Progenitor cell of endocrine pancreas (in vitro differentiated cells): ENCODE data around the gene WDR72. TPM values are rescaled to one million over a fixed set of nuclear protein-coding genes. Genes with fewer than 3 reads are reported as not detected.

Experiments used
- DNase-seq: peaks from one replicate; pipeline ENCODE4 v3.0.0; 2021; ENCODE audit warnings: low spot score; ENCODE audit not compliant: unreplicated experiment
- H3K27ac Mint-ChIP-seq: 2 replicates; pipeline ENCODE4 v1.8.0; 2021; ENCODE audit warnings: mild to moderate bottlenecking, moderate library complexity, mixed read lengths
- H3K27me3 Mint-ChIP-seq: 2 replicates; pipeline ENCODE4 v1.8.0; 2021; ENCODE audit warnings: mixed read lengths
- H3K36me3 Mint-ChIP-seq: 2 replicates; pipeline ENCODE4 v1.8.0; 2022; ENCODE audit warnings: mixed read lengths; ENCODE audit not compliant: insufficient read depth
- H3K4me1 Mint-ChIP-seq: 2 replicates; pipeline ENCODE4 v1.8.0; 2021; ENCODE audit warnings: low read depth, mixed read lengths
- H3K4me3 Mint-ChIP-seq: 2 replicates; pipeline ENCODE4 v1.8.0; 2021; ENCODE audit warnings: low read depth, mild to moderate bottlenecking, moderate library complexity, mixed read lengths
- H3K9me3 Mint-ChIP-seq: 2 replicates; pipeline ENCODE4 v1.8.0; 2021; ENCODE audit warnings: low read depth, mixed read lengths
- CTCF ChIP-seq: fragments of 200-600 bp; sonication (generic); IDR thresholded peaks from one replicate; pipeline ENCODE4 v1.5.0; 2021; ENCODE audit warnings: antibody characterized with exemption, mild to moderate bottlenecking; ENCODE audit not compliant: unreplicated experiment
- total RNA-seq: library from RNA; stranded (reverse); gene quantifications from 2 replicates; pipeline ENCODE4 v1.2.1, GENCODE V29; 2021

WDR72 gene
- total RNA-seq, 1 donor from 2014 or later = 26.6 TPM

DNA sequence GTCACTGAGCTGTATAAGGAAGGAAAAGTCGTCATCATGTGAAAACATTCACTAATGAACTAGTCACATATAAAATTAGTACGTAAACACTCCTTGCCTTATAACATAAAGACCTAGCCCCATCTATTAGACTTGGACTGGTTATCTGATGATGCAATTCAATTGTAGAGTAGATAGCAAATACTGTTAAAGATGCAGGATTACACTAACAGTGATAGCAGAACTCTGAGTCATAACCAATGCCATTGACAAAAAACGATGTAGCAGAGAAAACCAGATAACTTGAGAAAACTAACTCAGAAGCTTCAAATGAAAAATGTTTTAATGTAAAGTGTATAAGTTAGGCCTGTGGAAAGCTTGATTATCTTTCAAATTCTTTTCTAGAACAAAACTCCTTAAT lies 132.2 kb downstream of the WDR72 start:
- no peak for TF ChIP-seq CTCF
- Mint-ChIP-seq H3K9me3 (peaks cover 26% of the 10 kb centered on the region), H3K36me3 (peaks cover 28% of the 10 kb centered on the region), H3K4me3 (no peak overlapping the region), H3K27me3 (no peaks in the 10 kb centered on the region), H3K4me1 (no peaks in the 10 kb centered on the region), H3K27ac (no peak overlapping the region)
- DNase-seq = no peak

GRCh38 chr15:53625962-53626845 lies 133.3 kb downstream of the WDR72 start:
- no peak for TF ChIP-seq CTCF
- H3K9me3 Mint-ChIP-seq = peaks cover 28% of the 10 kb centered on the region
- no peak overlapping the region for H3K4me3 Mint-ChIP-seq
- no peaks in the 10 kb centered on the region for H3K27me3 Mint-ChIP-seq
- H3K4me1 Mint-ChIP-seq = no peaks in the 10 kb centered on the region
- H3K36me3 Mint-ChIP-seq = peaks cover 24% of the 10 kb centered on the region
- no peak overlapping the region for H3K27ac Mint-ChIP-seq
- no peak for DNase-seq

- no peak overlapping the region for H3K4me3 Mint-ChIP-seq
- TF ChIP-seq CTCF = no peak
- H3K9me3 Mint-ChIP-seq = peaks cover 29% of the 10 kb centered on the region
- no peak for DNase-seq
- H3K4me1 Mint-ChIP-seq = peaks cover 5% of the 10 kb centered on the region
- H3K36me3 Mint-ChIP-seq = peaks cover 24% of the 10 kb centered on the region
- no peaks in the 10 kb centered on the region for H3K27me3 Mint-ChIP-seq
- no peak overlapping the region for H3K27ac Mint-ChIP-seq
Observed at GRCh38 chr15:53625260-53625659, 134.2 kb downstream of the WDR72 start.

DNA sequence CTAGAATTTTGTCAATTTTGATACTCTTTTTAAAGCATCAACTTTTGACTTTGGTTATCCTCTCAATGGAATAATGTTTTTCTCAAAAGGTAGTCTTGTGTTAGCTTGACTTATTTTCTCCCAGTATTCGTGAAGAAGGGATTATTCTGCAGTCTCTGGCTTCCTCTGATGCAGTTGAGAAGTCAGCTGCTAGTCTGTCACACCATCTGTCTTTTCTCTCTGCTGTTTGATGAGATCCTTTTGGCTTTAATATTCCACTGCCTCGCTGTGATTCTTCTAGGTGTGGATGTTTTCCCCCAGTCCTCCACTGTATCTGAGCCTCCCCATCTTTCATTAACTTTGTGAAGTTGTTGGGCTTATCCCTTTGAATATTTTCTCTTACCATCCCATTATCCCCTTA lies 141.0 kb downstream of the WDR72 start:
- DNase-seq = no peak
- Mint-ChIP-seq H3K9me3 (peaks cover 19% of the 10 kb centered on the region), H3K4me1 (peaks cover 5% of the 10 kb centered on the region), H3K4me3 (no peak overlapping the region), H3K36me3 (peaks cover 18% of the 10 kb centered on the region), H3K27me3 (no peaks in the 10 kb centered on the region), H3K27ac (no peak overlapping the region)
- TF ChIP-seq CTCF = no peak

GRCh38 chr15:53611145-53611920 lies 148.1 kb downstream of the WDR72 start:
- Mint-ChIP-seq H3K27me3 (no peaks in the 10 kb centered on the region), H3K4me1 (peaks cover 2% of the 10 kb centered on the region), H3K4me3 (no peak overlapping the region), H3K27ac (no peak overlapping the region), H3K9me3 (peaks cover 4% of the 10 kb centered on the region), H3K36me3 (peaks cover 22% of the 10 kb centered on the region)
- no peak for TF ChIP-seq CTCF
- no peak for DNase-seq
